Testis (tissue), 3 donors: ENCODE results near the gene HLCS. TPM values are rescaled to one million over a fixed set of nuclear protein-coding genes. Genes with fewer than 3 reads are reported as not detected.

Source experiments
- DNase-seq: peaks from one replicate; pipeline ENCODE4 v3.0.0-alpha.2; 2019
- H3K27ac ChIP-seq, 2 donors: fragments of 200-600 bp; sonication (generic); one replicate each; pipeline ENCODE4 v1.5.1; 2019
- H3K27me3 ChIP-seq: fragments of 200-600 bp; sonication (generic); one replicate; pipeline ENCODE4 v1.5.1; 2019
- H3K36me3 ChIP-seq: fragments of 200-600 bp; sonication (generic); one replicate; pipeline ENCODE4 v1.5.1; 2017; ENCODE audit warnings: low read depth; ENCODE audit errors: missing control alignments
- H3K4me1 ChIP-seq: fragments of 200-600 bp; sonication (generic); one replicate; pipeline ENCODE4 v1.5.1; 2019
- H3K4me3 ChIP-seq, 2 donors: fragments of 200-600 bp; sonication (generic); one replicate each; pipeline ENCODE4 v1.5.1; 2017 to 2019
- H3K9me3 ChIP-seq: fragments of 200-600 bp; sonication (generic); one replicate; pipeline ENCODE4 v1.5.1; 2017
- POLR2A ChIP-seq: fragments of 450-650 bp; IDR thresholded peaks from one replicate; pipeline ENCODE4 v1.6.1; 2017; ENCODE audit warnings: antibody characterized with exemption, mild to moderate bottlenecking, moderate library complexity
- WGBS, 2 donors: methylation state at CpG; one replicate each; pipeline ENCODE4 v1.1.5; 2018; 5-methylcytosine and 5-hydroxymethylcytosine counted together
- intact Hi-C: fragments of 100-400 bp; cut with DNase I; formaldehyde crosslinking; loops from one replicate; pipeline ENCODE4 v1.15.1; 2023; ENCODE audit warnings: low total_unique reads
- polyA plus RNA-seq: library from polyadenylated mRNA; stranded (reverse); fragments of 350-450 nt; fragmentation: Illumina TruSeq; extraction: RNeasy Lipid Tissue Mini Kit (QIAGEN cat#74804); gene quantifications from one replicate; pipeline ENCODE4 v1.2.3, GENCODE V29; 2014; ENCODE audit warnings: low read depth, low replicate concordance; ENCODE audit not compliant: insufficient read depth
- total RNA-seq, 2 donors: library from RNA; depleted of rRNA; stranded (reverse); fragments of >200 nt; gene quantifications; one replicate each; pipeline ENCODE4 v1.2.3, GENCODE V29; 2016
- TF ChIP-seq, protein P1 (sequence below), 3 experiments: fragments of 450-650 bp in 2 of 3; fragments of 200-600 bp in 1 of 3; sonication (generic) in 1 of 3; IDR thresholded peaks; one replicate each; pipeline ENCODE4 v1.5.1; 2016 to 2019; ENCODE audit warnings: antibody characterized with exemption in 3 of 3, mild to moderate bottlenecking in 2 of 3, moderate library complexity in 1 of 3

HLCS gene
- total and polyA plus RNA-seq, 3 donors from 2014 or later = 19.5 to 38.1 (median 30.1) TPM

DNA sequence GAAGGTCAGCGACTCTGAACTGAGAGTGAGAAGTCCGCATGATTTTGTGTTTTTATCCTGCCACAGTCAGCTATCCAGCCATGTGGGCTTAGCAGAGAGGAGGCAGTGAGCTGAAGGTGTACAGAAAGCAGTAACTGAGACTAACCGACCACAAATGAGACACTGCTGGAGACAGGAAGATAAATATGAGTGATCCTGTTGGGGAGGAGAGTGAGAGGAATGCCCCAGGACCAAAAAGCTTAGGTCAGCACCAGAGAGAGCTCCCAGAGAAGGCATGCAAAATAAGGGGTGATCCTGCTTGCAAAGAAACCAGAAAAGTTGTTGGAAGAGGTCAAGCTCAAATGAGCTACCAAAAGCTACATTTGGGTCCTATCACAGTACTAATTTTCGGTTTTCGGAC, 63.7 kb downstream of the HLCS start:
- Histone ChIP-seq H3K27ac (no peak overlapping the region), H3K36me3 (no peaks in the 10 kb centered on the region), H3K27me3 (no peaks in the 10 kb centered on the region), H3K4me1 (no peaks in the 10 kb centered on the region), H3K4me3 (no peak overlapping the region), H3K9me3 (no peaks in the 10 kb centered on the region)
- DNase-seq = no peak
- 78 to 83% methylated on average over 5 of the region's 5 CpGs for whole genome bisulfite sequencing, 2 donors
- intact Hi-C loops = no loop called here
- TF ChIP-seq, protein P1, sequence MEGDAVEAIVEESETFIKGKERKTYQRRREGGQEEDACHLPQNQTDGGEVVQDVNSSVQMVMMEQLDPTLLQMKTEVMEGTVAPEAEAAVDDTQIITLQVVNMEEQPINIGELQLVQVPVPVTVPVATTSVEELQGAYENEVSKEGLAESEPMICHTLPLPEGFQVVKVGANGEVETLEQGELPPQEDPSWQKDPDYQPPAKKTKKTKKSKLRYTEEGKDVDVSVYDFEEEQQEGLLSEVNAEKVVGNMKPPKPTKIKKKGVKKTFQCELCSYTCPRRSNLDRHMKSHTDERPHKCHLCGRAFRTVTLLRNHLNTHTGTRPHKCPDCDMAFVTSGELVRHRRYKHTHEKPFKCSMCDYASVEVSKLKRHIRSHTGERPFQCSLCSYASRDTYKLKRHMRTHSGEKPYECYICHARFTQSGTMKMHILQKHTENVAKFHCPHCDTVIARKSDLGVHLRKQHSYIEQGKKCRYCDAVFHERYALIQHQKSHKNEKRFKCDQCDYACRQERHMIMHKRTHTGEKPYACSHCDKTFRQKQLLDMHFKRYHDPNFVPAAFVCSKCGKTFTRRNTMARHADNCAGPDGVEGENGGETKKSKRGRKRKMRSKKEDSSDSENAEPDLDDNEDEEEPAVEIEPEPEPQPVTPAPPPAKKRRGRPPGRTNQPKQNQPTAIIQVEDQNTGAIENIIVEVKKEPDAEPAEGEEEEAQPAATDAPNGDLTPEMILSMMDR (IDR thresholded peaks at IDR 0.05) = no peak
- TF ChIP-seq POLR2A = no peak

DNA sequence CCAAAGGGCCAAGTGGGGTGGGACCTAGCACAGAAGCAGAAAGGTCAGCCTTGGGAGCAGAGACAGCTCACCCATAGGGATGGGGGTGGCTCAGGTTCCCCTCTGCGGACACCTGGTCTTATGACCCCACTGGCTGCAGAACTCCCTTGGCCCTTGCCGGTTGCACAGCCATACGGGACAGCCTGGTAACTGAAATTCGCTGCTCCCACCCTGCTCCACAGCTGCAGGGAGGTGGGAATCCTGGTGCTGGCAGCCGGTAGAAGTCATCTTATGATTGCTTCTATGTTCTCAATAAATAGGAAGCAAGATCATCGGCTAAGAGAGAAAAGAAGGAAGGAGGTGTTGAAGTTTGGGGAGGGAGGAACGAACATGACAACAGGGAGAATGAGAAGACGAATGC, 64.1 kb downstream of the HLCS start:
- no peaks in the 10 kb centered on the region for H3K9me3 ChIP-seq

DNA sequence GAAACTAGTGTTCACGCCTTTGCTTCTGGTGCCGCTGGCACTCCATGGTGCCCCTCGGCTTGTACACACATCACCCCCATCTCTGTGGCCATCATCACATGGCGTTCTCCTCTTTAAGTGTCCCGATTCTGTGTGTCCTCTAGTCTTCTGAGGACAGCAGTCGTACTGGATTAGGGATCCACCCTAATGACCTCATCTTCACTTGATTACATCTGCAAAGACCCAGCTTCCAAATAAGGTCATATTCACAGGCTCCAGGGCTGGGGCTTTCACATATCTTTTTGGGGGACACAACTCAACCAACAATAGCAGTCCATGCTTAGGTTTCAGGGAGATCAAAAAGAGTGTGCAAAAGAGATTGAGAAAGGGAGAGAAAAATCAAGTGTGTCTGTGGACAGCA, 64.9 kb downstream of the HLCS start:
- TF ChIP-seq, protein P1 (IDR thresholded peaks at IDR 0.05) = no peak
- no peak for TF ChIP-seq POLR2A
- no peak overlapping the region for H3K27ac ChIP-seq
- no peaks in the 10 kb centered on the region for H3K4me1 ChIP-seq
- H3K9me3 ChIP-seq = no peaks in the 10 kb centered on the region
- no peaks in the 10 kb centered on the region for H3K27me3 ChIP-seq
- no peak overlapping the region for H3K4me3 ChIP-seq
- DNase-seq = no peak
- intact Hi-C loops = no loop called here
- H3K36me3 ChIP-seq = no peaks in the 10 kb centered on the region
- 88 to 92% methylated on average over 6 of the region's 6 CpGs for WGBS, 2 donors

More for the DNA sequence above, 64.1 kb downstream of the HLCS start:
- Histone ChIP-seq H3K4me3 (no peak overlapping the region), H3K27ac (no peak overlapping the region), H3K4me1 (no peaks in the 10 kb centered on the region), H3K27me3 (no peaks in the 10 kb centered on the region), H3K36me3 (no peaks in the 10 kb centered on the region)
- 89 to 95% methylated on average over 8 of the region's 8 CpGs for WGBS, 2 donors
- TF ChIP-seq, protein P1 (IDR thresholded peaks at IDR 0.05) = no peak
- TF ChIP-seq POLR2A = no peak
- intact Hi-C loops = no loop called here
- DNase-seq = no peak

DNA sequence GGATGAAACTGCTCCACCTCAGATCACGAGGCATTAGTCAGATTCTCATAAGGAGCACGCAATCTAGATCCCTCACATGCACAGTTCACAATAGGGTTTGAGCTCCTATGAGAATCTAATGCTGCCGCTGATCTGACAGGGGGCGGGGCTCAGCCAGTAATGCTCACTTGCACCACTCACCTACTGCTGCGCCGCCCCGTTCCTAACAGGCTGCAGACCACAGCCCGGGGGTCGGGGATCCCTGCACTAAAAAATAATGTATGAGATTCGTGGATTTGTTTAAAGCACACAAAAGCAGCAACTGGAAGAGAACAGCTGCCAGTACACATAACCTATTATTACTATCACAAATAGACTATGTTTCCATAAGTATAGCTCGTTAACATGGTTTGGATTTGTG, 72.9 kb downstream of the HLCS start:
- Histone ChIP-seq H3K4me1 (no peaks in the 10 kb centered on the region), H3K4me3 (no peak overlapping the region), H3K27me3 (no peaks in the 10 kb centered on the region), H3K27ac (no peak overlapping the region), H3K9me3 (no peaks in the 10 kb centered on the region), H3K36me3 (no peaks in the 10 kb centered on the region)
- WGBS, 2 donors = 96 to 98% methylated on average over 8 to 11 of the region's 11 CpGs
- no peak for TF ChIP-seq POLR2A
- TF ChIP-seq, protein P1 (IDR thresholded peaks at IDR 0.05) = no peak
- intact Hi-C loops = no loop called here
- no peak for DNase-seq

DNA sequence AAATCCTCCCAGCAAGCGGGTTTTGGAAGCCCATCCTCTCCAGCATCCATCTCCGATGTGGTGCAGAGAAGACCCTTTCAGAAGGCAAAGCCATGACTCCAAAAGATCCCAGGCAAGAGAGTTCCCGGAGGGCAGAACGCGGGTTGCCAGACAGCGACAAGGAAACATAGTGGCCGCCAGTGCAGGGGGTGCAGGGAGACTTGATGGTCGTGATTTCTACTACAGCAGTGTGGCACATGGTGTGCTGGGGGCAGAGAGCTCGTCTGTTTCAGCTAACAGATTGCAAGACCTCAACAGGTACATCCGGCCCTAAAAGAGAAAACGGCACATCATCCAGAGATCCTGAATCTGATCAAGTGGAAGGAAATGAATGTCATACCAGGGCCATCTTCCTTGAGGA, 74.3 kb downstream of the HLCS start:
- WGBS, 2 donors = 94 to 95% methylated on average over 11 of the region's 11 CpGs
- H3K4me1 ChIP-seq = no peaks in the 10 kb centered on the region
- intact Hi-C loops = no loop called here
- H3K27me3 ChIP-seq = no peaks in the 10 kb centered on the region
- no peaks in the 10 kb centered on the region for H3K36me3 ChIP-seq
- TF ChIP-seq, protein P1 (IDR thresholded peaks at IDR 0.05) = no peak
- TF ChIP-seq POLR2A = no peak
- no peak overlapping the region for H3K4me3 ChIP-seq
- no peak for DNase-seq
- no peak overlapping the region for H3K27ac ChIP-seq
- no peaks in the 10 kb centered on the region for H3K9me3 ChIP-seq
